HG02852 (cell line): ENCODE data around the gene ARVCF.
A peak's percentile ranks its signal among the peaks of the same experiment; 100 is the strongest.

ENCODE experiments used
- ATAC-seq: cut with Tn5 transposase; IDR thresholded peaks from one replicate; pipeline ENCODE4 v1.9.1; 2021; ENCODE audit warnings: mild to moderate bottlenecking, moderate library complexity; ENCODE audit not compliant: unreplicated experiment

ARVCF gene, protein sequence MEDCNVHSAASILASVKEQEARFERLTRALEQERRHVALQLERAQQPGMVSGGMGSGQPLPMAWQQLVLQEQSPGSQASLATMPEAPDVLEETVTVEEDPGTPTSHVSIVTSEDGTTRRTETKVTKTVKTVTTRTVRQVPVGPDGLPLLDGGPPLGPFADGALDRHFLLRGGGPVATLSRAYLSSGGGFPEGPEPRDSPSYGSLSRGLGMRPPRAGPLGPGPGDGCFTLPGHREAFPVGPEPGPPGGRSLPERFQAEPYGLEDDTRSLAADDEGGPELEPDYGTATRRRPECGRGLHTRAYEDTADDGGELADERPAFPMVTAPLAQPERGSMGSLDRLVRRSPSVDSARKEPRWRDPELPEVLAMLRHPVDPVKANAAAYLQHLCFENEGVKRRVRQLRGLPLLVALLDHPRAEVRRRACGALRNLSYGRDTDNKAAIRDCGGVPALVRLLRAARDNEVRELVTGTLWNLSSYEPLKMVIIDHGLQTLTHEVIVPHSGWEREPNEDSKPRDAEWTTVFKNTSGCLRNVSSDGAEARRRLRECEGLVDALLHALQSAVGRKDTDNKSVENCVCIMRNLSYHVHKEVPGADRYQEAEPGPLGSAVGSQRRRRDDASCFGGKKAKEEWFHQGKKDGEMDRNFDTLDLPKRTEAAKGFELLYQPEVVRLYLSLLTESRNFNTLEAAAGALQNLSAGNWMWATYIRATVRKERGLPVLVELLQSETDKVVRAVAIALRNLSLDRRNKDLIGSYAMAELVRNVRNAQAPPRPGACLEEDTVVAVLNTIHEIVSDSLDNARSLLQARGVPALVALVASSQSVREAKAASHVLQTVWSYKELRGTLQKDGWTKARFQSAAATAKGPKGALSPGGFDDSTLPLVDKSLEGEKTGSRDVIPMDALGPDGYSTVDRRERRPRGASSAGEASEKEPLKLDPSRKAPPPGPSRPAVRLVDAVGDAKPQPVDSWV

DNA sequence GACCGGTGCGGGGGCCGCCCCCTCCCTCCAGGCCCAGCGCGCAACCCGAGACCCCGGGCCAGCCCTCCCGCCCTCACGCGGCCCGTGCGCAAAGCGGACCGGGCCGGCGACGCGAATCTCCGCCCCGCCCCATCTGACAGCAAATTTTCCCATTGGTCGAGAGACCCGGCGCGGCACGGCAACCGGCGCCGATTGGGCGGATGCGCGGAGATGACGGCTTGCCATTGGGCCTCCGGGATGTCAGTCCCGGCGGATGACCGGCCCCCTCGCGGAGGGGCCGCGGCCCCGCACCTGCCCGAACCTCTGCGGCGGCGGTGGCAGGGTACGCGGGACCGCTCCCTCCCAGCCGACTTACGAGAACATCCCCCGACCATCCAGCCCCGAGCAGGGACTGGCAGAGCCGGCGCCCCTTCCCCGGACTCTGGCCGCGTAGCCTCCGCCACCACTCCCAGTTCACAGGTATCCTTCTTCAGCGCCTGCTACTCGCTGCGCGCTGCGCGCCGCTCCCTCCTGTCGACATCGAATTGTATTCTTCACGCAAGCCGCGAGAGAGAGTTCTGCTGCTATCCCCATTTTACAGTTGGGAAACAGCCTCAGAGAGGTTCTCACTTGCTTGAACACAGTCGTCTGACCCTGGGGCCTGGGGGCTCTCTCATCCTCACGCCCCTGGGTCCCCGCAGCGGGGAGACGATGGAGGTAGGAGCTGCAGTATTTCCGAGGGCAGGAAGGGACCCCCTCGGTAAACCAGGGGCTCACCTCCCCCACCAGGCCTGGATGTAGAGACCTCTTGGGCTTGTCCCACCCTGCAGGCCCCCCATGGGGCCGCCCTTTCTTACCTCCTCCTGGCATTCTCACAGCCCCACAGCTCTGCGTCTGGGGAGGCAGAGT is at the start of gene ARVCF:
TSS of gene ARVCF (minus strand) at position 90 of the 888 bp plus-strand sequence. CDS start 26,029 bp downstream, outside the sequence.
- peak; percentile 61 for ATAC-seq

DNA sequence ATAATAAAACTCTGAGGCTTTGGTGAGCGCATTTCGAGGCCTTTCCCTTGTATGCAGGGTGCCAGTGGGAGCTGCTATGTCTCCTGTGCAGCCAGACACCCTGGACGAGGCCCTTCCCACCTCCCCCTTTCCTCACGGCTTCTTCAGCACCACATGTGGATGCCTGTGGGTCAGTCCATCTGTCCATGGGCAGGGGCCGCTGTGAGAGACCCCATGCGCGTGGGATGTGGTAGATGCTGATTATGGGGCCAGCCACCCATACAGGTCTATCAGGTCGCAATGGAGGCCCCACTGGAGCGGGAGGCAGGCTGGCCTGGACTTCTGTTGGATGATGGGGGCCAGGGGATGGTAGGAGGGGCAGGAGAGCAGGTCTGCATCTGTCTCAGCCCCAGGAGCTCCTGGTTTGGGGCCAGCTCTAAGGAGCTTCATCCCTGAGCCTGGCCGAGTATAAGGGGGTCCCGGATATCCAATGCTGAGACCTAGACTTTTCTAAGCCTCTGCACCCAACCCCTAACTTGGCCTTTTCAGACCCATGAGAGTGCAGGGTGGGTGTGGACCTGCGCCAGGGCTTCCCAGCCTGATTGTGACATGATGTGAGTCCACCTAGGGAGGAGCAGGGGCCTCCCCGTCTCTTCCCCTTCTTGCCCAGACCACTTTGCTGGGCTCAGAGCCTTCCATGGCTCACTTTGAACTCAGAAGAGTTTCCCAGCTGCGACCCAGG is 49.4 kb upstream of the ARVCF start:
- ATAC-seq: no peak

DNA sequence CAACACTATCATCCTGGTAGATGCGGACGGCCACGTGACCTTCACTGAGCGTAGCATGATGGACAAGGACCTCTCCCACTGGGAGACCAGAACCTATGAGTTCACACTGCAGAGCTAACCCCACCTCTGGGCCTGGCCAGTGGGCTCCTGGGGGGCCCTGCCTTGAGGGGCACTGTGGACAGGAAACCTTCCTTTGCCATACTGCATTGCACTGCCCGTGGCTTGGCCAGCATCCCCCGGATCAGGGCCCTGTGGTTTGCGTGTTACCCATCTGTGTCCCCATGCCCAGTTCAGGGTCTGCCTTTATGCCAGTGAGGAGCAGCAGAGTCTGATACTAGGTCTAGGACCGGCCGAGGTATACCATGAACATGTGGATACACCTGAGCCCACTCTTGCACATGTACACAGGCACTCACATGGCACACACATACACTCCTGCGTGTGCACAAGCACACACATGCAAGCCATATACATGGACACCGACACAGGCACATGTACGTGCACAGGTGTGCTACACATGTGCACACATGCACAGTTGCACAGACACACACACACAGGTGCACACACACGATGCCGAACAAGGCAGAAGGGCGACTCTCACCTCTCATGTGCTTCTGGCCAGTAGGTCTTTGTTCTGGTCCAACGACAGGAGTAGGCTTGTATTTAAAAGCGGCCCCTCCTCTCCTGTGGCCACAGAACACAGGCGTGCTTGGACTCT is 48.1 kb upstream of the ARVCF start:
- ATAC-seq: no peak

DNA sequence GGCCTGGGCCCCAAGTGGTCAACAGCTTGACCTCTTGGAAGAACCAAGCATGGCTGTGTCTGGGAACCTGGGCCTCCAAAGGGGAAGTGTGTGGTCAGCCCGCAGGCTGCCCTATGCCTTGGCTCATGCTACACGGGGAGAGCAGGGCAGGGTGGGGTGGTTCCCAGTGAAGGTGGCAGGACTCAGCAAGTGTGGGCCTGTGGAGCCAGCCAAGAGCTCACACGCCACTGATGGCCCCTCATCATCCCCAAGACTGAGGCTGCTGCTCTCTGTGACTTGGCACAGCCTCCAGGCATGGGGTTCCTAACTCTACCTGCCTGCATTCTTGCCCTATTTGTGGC is 47.5 kb upstream of the ARVCF start:
- ATAC-seq: no peak

DNA sequence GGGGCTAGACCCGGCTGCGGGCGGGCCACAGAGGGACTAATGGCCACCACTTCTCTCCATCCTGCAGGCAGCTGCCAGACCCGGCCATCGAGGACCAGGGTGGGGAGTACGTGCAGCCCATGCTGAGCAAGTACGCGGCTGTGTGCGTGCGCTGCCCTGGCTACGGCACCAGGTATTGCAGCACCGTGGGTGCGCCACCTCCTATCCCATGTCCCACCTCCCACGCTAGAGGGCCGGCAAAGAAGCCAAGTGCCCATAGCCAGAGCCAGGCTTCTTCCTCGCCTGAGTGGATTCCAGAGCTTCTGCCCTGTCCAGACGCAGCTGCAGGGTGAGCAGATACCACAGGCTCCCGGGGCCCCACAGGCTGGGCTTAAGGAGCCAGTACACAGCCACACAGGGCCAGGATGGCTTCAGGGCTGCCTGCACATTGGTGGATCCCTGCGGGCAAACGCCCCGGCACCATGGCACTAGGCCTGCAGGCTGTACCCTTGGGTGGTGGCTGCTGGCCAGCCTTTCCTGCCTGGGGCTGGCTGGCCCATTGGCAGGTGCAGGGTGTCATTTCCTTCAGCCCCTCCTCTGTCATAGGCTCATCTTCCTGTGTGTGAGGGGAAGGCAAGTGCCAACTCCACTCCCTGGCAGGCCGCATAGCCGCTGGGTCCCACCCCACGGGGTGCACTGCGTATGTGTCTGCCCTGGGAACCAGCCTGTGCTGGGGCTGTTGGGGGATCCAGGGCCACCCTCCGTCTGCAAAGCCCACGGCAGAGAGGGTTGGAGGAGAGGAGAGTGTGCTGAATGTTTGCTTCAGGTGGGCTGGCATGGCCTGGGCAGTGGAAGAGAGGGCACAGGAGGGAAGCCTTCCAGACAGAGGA is 46.9 kb upstream of the ARVCF start:
- no peak for ATAC-seq

DNA sequence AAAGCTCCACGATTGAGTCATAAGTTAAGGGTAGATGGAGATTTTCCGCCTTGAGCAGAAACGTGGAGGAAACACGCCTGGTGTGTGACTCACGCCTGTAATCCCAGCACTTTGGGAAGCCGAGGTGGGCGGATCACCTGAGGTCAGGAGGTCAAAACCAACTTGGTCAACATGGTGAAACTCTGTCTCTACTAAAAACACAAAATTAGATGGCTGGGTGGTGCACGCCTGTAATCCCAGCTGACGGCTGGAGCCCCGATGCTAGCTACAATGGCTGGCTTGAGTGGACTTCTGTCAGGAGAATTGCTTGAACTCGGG is 46.1 kb upstream of the ARVCF start:
- ATAC-seq: no peak

DNA sequence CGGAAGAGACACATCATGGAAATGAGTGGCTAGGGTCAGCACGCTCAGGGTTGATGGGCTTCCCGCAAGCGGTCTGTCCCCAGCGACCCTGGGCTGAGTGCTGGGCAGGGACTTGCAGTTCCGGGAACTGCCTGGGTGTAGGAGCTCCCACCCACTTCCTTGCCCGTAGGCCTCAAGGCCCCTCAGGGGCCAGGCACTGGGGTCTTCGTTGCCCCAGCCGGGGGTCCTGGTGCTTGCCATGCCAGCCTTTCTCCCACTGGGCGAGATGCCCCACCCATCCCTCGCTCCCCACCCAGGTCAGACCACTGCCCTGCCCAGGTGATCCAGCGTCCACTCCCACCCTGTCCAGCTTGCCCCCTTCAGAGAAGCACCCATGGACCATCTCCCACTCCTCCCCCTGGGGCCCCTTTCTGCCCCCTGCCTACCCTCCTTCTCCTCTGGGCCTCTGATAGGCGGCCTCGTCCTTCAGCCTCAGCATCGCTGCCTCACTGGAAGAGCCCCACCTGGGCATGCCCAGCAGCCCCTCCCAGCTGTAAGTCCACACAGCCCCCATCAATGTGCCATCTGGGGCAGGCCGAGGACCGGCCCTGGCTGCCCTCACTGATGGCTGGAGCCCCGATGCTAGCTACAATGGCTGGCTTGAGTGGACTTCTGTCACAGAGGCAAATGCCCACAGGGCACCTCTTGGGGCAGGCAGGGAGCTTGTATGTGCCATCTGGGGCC is 45.6 kb upstream of the ARVCF start:
- ATAC-seq: no peak

DNA sequence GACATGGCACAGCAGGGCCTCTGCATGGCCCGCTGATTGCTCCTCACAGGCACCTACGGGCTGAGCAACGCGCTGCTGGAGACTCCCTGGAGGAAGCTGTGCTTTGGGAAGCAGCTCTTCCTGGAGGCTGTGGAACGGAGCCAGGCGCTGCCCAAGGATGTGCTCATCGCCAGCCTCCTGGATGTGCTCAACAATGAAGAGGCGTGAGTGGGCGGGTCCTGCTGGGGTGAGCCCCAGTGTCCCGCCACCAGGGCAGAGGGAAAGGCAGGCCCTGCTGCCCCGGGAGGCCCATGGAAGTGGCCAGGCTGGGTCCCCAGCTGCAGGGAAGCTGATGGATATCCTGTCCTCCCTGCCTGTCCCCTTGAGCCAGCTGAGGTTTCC is 44.8 kb upstream of the ARVCF start:
- no peak for ATAC-seq

DNA sequence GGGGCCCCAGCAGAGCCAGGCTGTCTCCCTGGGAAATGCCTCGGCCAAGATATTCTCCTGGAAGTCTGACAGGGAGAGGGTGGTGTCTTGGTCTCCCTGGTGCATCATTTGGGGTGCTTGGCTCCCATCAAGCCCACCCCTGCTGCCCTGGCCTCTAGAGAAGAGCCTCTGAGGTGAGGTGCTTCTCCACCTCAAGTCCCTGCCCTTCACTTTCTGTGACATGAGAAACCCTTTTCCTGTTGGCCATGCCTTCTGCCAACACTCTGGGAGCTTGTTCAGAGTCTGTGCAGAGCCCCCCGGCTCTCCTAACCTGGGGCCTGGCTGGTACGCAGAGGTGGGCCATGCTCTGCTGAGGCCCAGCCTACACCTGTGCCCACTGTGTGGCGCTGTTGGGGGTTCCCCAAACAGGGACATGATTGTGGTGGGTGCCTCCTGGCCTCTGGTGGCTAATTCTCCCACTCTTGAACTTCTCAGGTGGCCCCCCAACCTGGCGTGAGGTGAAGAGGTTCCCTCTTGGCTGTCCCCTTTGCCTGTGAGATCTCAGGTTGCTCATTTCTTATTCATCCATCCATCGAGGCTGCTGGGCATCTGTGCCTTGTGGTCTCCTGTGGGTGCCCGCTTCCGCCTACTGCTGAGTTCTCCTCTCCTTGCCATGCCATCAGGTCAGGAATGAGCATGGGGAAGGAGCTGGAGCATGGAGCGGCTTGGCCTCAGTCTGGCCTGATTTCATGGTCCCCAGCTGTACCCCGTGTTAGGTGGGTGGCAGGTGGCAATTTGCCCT is 44.3 kb upstream of the ARVCF start:
- ATAC-seq: no peak

DNA sequence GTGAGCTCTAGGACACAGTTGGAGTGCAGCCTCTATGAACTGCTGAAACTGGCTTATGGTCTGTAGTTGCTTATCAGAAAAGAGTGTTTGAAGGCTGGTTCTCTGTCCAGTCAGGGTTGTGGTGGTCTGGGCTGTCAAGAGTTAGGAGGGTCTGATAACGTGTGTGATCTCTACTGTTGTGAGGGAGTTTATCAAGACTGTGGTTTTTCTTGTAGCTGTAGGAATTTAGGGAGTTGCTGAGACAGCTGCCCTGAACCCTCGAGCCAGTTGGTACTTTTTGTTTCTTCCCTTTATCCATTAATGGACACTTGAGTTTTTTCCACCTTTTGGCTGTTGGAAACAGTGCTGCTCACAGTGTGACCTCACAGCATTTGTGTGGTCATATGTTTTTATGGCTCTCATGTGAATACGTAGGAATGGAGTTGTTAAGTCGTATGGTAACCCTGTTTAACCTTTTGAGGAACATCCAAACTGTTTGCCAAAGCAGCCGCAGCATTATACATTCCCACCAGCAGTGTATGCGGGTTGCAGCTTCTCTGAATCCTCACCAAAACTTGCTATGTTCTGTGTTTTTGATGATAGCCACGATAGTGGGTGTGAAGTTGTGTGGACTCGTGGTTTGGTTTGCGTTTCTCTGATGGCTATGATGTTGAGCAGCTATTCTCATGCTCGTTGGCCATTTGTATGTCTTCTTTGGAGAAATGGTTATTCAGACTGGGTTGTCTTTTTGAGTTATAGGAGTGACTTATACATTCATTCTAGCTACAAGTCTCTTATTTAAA is 42.6 kb upstream of the ARVCF start:
- ATAC-seq: no peak

DNA sequence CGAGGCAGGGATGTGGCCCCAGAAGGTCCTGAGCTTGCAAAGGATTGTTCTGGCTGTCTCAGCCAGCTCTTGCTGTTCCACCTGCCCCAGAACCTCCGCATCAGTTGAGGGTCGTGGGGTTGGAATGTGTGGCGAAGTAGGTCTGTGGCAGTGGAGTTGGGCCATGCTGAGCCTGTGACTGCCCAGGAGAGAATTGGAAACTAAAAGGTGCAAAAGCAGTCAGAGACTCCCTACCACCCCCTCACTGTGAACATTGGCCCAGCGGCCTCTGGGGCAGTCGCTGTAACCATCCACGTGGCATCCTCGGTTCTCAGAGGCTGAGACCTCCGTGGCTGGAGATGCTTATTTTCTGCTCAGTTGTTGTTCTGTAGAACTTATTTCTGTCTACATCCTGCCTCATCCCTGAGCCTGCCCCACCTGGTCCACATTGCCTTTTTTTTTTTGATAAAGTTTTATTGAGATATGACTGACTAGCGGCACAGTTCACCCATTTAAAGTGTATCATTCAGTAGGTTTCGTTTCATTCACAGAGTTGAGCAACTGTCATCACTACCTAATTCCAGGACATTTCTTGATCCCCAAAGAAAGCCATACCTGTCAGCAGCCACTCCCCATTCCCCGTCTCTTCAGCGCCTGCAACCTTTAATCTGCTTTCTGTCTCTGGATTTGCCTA is 41.1 kb upstream of the ARVCF start:
- no peak for ATAC-seq

DNA sequence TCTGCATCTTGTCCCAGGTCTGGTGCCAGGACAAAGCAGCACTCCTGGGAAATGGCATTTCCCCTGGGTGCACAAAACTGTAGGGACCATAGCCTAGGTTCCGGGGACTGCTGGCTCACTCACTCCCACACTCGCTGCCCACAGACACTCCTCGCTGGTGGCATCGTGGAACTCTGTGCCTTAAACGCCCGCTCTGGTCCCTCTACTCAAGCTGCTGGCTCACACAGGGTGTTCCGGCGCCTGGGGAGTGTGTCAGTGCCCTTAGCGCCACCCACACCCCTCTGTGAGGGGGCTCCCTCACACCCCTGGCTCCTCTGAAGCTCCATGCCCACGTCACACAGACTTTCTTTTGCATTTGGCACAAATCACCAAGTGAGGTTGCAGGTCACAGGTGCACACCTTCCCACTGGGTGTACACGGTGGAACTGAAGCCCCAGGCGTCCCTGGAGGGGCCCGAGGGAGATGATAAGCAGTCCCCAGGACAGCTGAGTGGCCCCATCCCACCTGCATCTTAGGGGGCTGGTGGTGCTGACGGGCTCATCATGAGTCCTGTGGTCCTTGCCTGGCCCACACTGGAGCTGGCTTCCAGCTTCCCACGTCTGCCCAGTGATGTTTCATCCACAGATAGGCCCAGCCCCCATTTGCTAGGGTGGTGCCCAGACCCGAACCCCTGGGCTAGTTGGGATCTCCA is 40.2 kb upstream of the ARVCF start:
- ATAC-seq: no peak

DNA sequence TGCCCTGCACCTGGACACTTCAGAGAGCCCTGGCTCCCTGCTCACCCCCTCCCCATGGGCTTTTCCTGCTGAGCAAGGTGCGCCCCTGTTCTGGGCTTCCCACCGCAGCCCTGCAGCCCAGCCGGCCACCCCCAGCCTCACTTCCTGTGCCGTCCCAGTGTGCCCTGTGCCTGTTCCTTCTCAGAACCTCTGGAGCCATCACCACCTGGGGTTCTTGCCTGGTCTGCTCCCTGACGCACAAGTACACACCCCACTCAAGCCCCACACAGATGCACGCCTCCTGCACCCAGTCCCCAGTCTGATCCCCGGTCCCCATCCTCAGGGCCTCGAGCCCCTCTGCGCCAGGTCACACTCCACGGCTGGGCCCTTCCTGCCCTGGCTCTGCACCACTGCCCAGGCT is 39.5 kb upstream of the ARVCF start:
- ATAC-seq: no peak

DNA sequence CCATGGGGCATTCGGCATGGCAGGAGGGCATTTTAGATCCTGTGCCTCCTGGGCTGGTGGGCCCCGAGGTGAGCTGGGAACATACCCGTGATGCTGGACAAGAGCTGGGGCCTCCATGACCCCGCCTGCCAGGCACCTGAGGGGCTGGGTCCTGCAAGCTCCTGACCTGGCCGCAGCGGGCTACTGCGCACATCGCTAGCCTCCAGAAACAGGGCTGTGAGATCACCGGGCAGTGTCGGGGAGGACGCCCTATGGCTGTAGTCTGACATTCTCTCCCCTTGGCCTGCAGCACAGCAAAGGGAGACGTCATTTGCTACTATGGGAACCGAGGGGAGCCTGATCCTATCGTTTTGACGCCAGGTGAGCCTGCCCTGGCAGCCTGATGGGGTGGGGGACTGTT is 39.0 kb upstream of the ARVCF start:
- ATAC-seq: no peak

DNA sequence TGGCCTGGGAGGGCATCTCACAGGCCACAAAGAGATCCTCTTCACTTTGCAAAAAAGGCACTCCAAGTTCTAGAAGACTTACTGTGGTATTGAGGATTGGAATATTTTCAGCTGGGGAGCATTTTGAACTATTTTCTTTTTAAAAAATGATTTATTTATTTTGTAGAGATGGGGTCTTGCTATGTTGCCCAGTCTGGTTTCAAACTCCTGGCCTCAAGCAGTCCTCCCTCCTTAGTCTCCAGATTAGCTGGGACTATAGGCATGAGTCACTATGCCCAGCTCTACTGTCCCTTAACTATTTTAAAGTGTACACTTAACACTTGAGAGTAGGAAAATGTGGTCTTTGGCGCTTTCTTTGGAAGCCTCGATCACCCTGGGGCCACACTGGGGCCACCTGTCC is 38.5 kb upstream of the ARVCF start:
- no peak for ATAC-seq

DNA sequence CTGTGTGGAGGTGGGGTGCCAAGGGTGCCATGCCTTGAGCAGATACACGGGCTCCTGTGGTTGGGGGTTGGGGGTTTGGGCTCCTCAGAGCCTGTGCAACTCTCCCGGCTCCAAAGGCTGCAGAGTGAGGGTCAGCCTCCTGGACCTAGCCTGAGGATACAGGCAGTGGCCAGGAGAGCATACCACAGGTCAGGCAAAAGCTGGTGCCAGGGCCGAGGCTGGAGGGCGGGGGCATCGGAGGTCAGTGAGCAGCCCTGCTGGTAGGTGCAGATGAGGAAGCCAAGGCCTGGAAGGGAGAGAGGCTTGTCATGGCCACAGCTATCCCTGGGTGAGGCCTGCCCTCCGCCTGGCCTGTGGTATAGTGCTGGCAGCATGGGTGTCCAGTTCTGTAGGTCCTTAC is 37.9 kb upstream of the ARVCF start:
- no peak for ATAC-seq
